Measurements from ENCODE around the gene PLEK.

Gene PLEK

DNA sequence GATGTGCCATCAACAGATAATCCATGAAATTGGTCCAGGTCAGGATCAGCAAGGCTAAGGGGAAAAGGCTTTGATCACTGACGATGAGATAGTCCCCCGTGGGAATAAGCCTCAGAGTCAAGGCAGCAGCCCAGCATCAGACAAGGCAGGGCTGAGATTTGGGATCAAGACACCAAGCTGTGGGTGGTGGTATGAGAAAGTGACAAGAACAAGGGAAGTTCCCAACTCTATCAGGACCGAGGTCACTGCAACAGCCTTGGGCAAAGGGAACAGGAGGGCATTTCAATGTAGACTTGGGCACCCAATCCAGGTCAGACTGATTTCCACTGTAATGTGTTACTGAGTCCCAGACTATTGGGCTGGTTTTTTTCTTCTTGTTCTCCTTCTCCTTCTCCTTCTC lies 18.7 kb downstream of the PLEK start:
- ATAC-seq: no peak

GRCh38 chr2:68384485-68385107 lies 19.5 kb downstream of the PLEK start:
- TF ChIP-seq OSR1 (CRISPR knock-in tag; IDR thresholded peaks at IDR 0.05) (no peak), RARB (CRISPR knock-in tag; IDR thresholded peaks at IDR 0.05) (no peak)
- no peak for ATAC-seq

More for the DNA sequence above, 18.7 kb downstream of the PLEK start:
- TF ChIP-seq GLIS3 (CRISPR knock-in tag; IDR thresholded peaks at IDR 0.05): no peak
- no peak for TF ChIP-seq RARB (CRISPR knock-in tag; IDR thresholded peaks at IDR 0.05)
- TF ChIP-seq TOX (CRISPR knock-in tag; IDR thresholded peaks at IDR 0.05; ENCODE audit: borderline replicate concordance): no peak
- TF ChIP-seq CSRNP3 (CRISPR knock-in tag; IDR thresholded peaks at IDR 0.05): no peak
- TF ChIP-seq ISL1 (CRISPR knock-in tag; IDR thresholded peaks at IDR 0.05): no peak
- TF ChIP-seq PPARA (CRISPR knock-in tag; IDR thresholded peaks at IDR 0.05; ENCODE audit: borderline replicate concordance): no peak
- no peak for TF ChIP-seq OSR1 (CRISPR knock-in tag; IDR thresholded peaks at IDR 0.05)
- TF ChIP-seq ZNF565 (CRISPR knock-in tag; conservative IDR thresholded peaks at IDR 0.05; ENCODE audit: low read depth): no peak
- TF ChIP-seq SNAI2 (CRISPR knock-in tag; IDR thresholded peaks at IDR 0.05): no peak
- no peak for TF ChIP-seq ZC3H10 (CRISPR knock-in tag; IDR thresholded peaks at IDR 0.05)
- no peak for TF ChIP-seq ZFP3 (CRISPR knock-in tag; IDR thresholded peaks at IDR 0.05)
- TF ChIP-seq, protein P1, sequence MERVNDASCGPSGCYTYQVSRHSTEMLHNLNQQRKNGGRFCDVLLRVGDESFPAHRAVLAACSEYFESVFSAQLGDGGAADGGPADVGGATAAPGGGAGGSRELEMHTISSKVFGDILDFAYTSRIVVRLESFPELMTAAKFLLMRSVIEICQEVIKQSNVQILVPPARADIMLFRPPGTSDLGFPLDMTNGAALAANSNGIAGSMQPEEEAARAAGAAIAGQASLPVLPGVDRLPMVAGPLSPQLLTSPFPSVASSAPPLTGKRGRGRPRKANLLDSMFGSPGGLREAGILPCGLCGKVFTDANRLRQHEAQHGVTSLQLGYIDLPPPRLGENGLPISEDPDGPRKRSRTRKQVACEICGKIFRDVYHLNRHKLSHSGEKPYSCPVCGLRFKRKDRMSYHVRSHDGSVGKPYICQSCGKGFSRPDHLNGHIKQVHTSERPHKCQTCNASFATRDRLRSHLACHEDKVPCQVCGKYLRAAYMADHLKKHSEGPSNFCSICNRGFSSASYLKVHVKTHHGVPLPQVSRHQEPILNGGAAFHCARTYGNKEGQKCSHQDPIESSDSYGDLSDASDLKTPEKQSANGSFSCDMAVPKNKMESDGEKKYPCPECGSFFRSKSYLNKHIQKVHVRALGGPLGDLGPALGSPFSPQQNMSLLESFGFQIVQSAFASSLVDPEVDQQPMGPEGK (CRISPR knock-in tag; IDR thresholded peaks at IDR 0.05; ENCODE audit: borderline replicate concordance): no peak
- no peak for TF ChIP-seq BACH2 (CRISPR knock-in tag; IDR thresholded peaks at IDR 0.05; ENCODE audit: borderline replicate concordance)
- TF ChIP-seq ARNTL (CRISPR knock-in tag; IDR thresholded peaks at IDR 0.05; ENCODE audit: borderline replicate concordance, low read depth): no peak
- no peak for TF ChIP-seq ZFP30 (CRISPR knock-in tag; IDR thresholded peaks at IDR 0.05)
- TF ChIP-seq TSHZ2 (CRISPR knock-in tag; IDR thresholded peaks at IDR 0.05): no peak
- no peak for TF ChIP-seq TCF4 (CRISPR knock-in tag; IDR thresholded peaks at IDR 0.05; ENCODE audit: borderline replicate concordance)
- no peak for TF ChIP-seq ZNF70 (CRISPR knock-in tag; IDR thresholded peaks at IDR 0.05)
- TF ChIP-seq POU6F1 (CRISPR knock-in tag; IDR thresholded peaks at IDR 0.05; ENCODE audit: borderline replicate concordance, low read depth): no peak

- ATAC-seq: no peak
- TF ChIP-seq PPARA (CRISPR knock-in tag; IDR thresholded peaks at IDR 0.05; ENCODE audit: borderline replicate concordance) (no peak), ZNF565 (CRISPR knock-in tag; conservative IDR thresholded peaks at IDR 0.05; ENCODE audit: low read depth) (no peak), TCF4 (CRISPR knock-in tag; IDR thresholded peaks at IDR 0.05; ENCODE audit: borderline replicate concordance) (no peak), RARB (CRISPR knock-in tag; IDR thresholded peaks at IDR 0.05) (no peak), BACH2 (CRISPR knock-in tag; IDR thresholded peaks at IDR 0.05; ENCODE audit: borderline replicate concordance) (no peak), TSHZ2 (CRISPR knock-in tag; IDR thresholded peaks at IDR 0.05) (no peak), CSRNP3 (CRISPR knock-in tag; IDR thresholded peaks at IDR 0.05) (no peak)
Observed at GRCh38 chr2:68385220-68385906, 20.3 kb downstream of the PLEK start.

Measured in SK-N-SH treated with all-trans-retinoic acid at 6 μM for 48 hours (cell line).